NOMO-1 (cell line): Measurements from ENCODE around the gene IGF2BP2.
A peak's percentile ranks its signal among the peaks of the same experiment; 100 is the strongest.

Experiments used
- DNase-seq, 2 experiments: peaks; one replicate each; lab custom pipeline; 2025; ENCODE audit not compliant: unreplicated experiment in 2 of 2; lab: John Stamatoyannopoulos, UW

The IGF2BP2 gene

DNA sequence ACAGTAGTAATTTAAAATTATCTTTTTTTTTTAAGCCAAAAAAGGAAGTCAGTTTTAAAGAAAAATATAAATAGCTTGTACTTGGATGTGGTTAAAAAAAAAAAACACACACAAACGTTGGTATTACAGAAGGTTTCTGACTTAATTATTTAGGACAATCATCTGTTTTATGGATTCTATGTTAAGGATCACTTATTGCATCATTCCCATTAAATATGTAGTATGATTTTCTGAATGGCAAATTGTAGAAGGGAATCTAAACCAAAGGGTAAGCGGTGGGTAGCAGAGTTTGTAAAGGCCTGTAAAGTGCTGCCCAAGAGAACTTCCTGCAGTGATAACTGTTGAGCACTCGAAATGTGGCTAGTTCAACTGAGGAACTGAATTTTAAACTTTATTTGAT lies 230.8 kb downstream of the IGF2BP2 start:
- DNase-seq = peak; percentile 62 to 73
